ENCODE results near the gene CPA4.
A peak's percentile ranks its signal among the peaks of the same experiment; 100 is the strongest.

Gene CPA4

DNA sequence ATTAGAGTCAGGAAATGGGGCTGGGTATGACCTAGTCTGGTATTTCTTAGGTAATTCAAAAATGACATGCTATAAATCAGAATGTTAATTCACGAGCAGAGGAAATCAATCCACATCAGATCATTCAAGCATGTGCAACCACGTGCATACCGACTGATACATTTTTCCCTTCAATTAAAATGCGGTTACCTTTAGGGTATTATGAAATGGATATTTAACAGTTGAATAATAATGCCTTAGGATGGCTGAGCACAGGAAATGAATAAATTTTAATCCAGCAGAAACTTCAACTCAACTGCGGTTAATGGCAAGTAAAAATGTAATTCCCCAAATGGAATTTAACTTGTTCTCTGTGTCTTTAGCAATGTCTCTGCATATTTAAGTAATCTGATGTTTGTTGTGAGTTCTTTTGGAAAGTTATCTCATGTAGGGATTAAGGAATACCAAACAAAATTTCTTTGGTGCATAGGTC is 17.1 kb upstream of the CPA4 start:
- DNase-seq, result no peak

DNA sequence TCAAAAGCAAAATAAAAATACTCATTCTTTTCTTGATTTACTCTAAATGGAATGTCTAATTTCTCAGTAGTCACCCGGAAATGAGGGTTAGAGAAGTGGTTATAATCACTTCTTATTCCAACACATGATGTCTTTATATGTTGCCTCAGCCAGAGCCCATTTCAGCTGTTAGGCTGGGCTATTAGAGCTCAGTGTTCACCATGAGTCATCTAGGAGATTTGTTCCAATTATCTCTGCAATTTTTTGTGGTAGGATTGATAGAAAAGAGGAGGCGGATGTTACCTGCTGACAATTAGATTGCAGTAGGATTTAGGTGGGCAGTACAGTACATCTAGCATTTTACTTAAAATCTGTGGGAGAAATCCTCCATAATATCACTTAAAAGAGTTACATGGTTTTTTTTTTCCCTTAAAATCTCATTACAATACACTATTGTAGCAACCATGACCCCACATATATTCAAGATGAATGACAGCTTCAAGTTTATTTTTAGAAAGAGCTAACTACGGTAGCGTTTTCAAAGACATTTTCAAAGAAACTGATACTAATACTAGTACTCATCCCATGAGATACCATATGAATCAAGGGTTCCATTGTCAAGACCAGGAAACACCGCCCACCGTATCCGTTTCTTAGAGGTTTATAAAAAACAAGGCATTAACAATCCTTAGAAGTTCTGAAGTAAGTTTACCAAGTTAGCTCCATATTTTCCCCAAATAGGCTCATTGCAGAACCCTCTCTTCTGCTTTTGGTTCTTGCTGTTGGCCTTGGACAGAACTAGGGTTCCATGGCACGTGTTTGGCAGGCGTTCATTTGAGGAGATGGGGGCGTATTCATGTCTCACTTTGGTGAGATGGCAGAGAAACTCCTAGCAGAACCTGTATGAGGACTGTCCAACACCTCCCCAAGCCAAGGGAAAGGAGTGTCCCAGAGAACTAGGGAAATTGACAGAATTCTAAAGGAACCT is 15.9 kb upstream of the CPA4 start:
- DNase-seq, result no peak

DNA sequence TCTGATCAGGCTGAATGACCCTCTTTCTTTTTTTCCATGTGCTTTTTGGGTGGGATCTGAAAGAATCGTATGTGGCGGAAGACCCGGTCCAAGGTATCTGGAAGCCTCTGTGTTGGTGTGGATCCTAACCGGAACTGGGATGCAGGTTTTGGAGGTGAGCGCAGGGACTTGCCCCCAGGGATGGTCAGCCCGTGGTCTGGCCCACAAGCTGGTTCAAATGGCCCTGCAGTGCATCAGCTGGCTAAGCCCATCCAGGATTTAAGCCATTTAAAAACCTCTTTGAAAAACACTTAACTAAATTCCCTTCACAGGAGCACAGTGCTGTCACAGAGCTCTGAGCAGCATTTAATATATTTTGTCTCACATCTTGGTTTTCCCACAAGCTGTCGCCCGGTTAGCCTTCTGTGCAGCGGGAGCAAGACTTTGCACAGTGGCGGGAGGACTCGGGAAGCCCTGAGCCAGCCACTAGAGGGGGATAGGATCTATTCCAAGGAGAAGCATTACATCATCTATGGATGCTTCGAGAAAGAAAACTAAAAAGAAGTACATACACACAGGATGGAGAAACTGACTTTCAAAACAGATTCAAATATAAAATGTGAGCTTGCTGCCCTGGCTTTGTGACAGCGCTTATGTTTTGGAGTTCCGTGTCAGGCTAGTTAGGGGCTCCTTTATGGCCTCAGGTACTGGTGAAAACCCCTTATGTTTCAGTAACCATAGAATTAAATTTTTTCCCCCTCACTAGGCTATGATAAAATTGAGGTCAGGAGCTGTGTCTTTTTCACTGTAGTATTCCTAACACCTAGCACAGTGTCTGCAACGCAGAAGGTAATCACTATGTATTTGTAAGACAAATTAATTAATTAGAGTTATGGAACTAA is 15.0 kb upstream of the CPA4 start:
- DNase-seq, result peak; percentile 15

- no peak for DNase-seq
These were observed 14.1 kb upstream of the CPA4 start for GRCh38 chr7:130278860-130279259.

GRCh38 chr7:130279286-130279685 is 13.7 kb upstream of the CPA4 start:
- DNase-seq, result no peak

- no peak for DNase-seq
These were observed 13.1 kb upstream of the CPA4 start for GRCh38 chr7:130279906-130280305.

- DNase-seq, result no peak
These were observed 11.7 kb upstream of the CPA4 start for GRCh38 chr7:130281260-130281659.

GRCh38 chr7:130286881-130287280 is 6.1 kb upstream of the CPA4 start:
- DNase-seq, result no peak

- no peak for DNase-seq
These were observed 4.8 kb upstream of the CPA4 start for GRCh38 chr7:130288168-130288567.

DNA sequence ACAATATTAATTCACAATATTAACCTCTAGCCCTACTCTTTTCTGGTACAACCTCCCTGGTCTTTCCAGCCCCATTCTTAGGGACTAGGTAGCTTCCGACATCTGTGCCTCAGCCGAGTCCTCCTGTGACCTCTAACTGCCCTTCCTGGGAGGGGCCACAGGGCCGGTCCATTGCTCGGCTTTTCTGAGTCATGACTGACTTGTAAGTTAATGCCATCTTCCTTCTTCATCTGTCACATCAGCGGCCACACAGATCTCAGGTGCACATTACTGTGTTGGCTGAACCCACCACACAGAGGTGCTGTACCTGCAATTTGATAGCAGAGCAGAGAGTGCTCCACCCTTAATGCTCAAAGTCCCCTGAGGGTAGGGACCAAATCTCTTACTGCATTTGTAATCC is 4.1 kb upstream of the CPA4 start:
- DNase-seq, result no peak

DNA sequence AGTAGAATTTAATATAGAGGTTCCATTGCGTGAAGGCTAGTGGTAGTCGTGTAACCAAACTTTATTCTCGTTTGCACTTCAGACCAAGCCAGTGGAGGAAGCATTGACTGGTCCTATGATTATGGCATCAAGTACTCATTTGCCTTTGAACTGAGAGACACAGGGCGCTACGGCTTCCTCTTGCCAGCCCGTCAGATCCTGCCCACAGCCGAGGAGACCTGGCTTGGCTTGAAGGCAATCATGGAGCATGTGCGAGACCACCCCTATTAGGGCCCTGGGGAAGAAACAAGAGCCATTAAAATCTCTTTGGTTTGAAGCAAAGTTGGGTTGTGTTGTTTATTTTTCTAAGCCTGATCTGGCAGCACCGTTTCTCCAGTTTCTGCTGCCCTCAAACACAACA is 3.5 kb upstream of the CPA4 start:
- no peak for DNase-seq

DNA sequence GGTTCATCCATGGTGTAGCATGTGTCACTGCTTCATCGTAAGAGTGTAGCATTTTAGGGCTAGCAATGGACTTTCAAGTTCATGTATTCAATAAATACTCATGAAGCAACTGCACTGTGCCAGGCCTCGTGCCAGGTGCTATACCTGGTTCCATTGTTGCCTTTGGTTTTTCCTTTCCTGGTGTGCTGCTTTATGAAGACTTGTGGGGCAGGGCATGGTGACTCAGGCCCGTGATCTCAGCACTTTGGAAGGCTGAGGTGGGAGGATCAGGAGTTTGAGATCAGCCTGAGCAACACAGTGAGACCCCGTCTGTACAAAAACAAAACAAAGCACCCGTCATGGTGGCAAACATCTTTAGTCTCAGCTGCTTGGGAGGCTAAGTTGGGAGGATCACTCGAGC is 2.2 kb upstream of the CPA4 start:
- DNase-seq, result no peak

- no peak for DNase-seq
These were observed 560 bp downstream of the CPA4 start for GRCh38 chr7:130293521-130293920.

- DNase-seq, result no peak
These were observed 1.4 kb downstream of the CPA4 start for GRCh38 chr7:130294314-130294713.

GRCh38 chr7:130296221-130296951 is 3.4 kb downstream of the CPA4 start:
- no peak for DNase-seq

- DNase-seq, result peak; percentile 71
These were observed 4.9 kb downstream of the CPA4 start for GRCh38 chr7:130297628-130298543.

DNA sequence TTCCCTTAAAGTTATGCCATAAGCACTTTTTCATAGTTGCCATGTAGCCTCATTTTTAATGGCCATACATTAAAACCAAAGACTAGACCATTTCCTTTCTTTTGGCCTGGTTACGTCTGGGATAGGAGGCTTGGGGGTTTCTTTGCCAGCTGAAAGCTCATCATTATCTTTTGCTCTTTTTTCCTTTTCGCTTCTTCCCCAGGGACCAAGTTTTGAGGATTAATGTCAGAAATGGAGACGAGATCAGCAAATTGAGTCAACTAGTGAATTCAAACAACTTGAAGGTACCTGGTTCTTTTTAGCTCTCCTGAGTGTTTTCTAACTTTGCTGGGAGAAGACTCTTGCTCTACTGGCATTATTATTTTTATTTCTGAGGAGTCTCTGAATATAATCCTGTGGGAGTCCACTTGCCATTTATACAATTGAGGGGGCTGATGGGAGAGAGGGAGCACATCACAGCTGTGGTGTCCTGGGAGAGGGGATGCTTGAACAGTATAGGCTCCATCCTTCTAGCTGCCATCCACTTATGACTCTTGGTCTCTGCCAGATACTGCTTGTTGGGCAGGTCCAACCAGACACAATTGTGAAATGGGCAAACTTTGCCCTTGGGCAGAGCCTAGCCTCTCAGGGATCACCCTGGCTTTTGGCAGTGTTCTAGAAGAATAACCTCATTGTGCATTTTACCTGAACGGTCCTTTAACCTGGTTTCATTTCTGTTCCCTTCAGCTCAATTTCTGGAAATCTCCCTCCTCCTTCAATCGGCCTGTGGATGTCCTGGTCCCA is 5.8 kb downstream of the CPA4 start:
- no peak for DNase-seq

DNA sequence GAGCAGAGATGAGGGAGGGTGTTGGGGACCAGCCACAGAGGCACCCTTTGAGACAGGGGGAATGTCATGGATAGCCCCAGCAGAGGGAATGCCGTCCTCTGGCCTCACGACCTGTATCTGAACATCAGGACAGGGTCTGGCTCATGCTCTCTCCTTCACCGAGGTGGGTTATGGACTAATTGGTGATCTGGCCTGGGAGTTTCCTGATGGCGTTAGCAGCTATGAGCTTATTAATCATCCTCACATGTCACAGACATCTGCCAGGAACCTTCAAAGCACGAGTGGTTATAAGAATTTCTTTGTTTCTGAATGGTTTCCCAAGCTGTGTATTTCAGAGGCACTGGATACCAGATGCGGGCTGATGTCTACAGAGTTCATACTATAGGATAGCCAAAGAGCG is 6.9 kb downstream of the CPA4 start:
- no peak for DNase-seq

- DNase-seq, result no peak
These were observed 8.6 kb downstream of the CPA4 start for GRCh38 chr7:130301501-130302020.

DNA sequence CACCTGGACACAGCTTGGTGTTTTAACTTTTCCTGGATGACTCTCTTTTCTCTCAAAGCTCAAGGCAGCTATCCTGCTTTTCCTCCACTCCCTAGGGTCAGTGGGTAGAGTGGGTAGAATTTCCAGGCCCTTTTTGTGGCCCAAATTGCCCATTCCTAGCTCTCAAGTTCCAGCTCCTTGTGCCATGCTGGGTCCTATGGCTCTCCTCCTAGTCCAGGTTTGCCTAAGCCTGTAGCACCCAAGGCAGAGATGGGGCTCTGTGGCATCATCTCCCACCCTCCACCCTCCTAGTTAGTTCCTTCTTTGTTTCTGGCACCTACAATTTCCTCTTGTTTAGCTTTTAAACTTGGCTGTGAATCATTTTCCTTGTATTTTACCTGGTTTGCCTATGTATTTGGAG is 9.7 kb downstream of the CPA4 start:
- no peak for DNase-seq

- no peak for DNase-seq
These were observed 10.2 kb downstream of the CPA4 start for GRCh38 chr7:130303127-130303526.

All from DMS79 (cell line).